Muscle layer of colon (tissue), 2 donors: ENCODE results near the gene C12orf56.
A peak's percentile ranks its signal among the peaks of the same experiment; 100 is the strongest.

Source experiments
- H3K27ac ChIP-seq: one replicate; pipeline ENCODE4 v1.7.0; 2013; ENCODE audit warnings: low read depth, mild to moderate bottlenecking, low read length, moderate library complexity
- H3K27me3 ChIP-seq, 2 donors: one replicate each; pipeline ENCODE4 v1.7.0; 2013; ENCODE audit warnings: low read length in 2 of 2, mild to moderate bottlenecking in 2 of 2; ENCODE audit not compliant: insufficient read depth in 2 of 2, control insufficient read depth in 1 of 2
- H3K36me3 ChIP-seq: one replicate; pipeline ENCODE4 v1.7.0; 2013; ENCODE audit warnings: mild to moderate bottlenecking, low read length; ENCODE audit not compliant: insufficient read depth
- H3K4me1 ChIP-seq: one replicate; pipeline ENCODE4 v1.7.0; 2013; ENCODE audit warnings: mild to moderate bottlenecking, low read length; ENCODE audit not compliant: insufficient read depth
- H3K4me3 ChIP-seq, 2 donors: one replicate each; pipeline ENCODE4 v1.7.0; 2013; ENCODE audit warnings: low read length in 2 of 2, low read depth in 1 of 2, mild to moderate bottlenecking in 1 of 2, moderate library complexity in 1 of 2
- H3K9ac ChIP-seq: one replicate; pipeline ENCODE4 v1.7.0; 2013; ENCODE audit warnings: low read length
- H3K9me3 ChIP-seq: one replicate; pipeline ENCODE4 v1.7.0; 2013; ENCODE audit warnings: mild to moderate bottlenecking, low read length
- donor health status: abdominal sarcoma.
- donor health status: Adenocarcinoma of cecum.

Gene C12orf56, protein sequence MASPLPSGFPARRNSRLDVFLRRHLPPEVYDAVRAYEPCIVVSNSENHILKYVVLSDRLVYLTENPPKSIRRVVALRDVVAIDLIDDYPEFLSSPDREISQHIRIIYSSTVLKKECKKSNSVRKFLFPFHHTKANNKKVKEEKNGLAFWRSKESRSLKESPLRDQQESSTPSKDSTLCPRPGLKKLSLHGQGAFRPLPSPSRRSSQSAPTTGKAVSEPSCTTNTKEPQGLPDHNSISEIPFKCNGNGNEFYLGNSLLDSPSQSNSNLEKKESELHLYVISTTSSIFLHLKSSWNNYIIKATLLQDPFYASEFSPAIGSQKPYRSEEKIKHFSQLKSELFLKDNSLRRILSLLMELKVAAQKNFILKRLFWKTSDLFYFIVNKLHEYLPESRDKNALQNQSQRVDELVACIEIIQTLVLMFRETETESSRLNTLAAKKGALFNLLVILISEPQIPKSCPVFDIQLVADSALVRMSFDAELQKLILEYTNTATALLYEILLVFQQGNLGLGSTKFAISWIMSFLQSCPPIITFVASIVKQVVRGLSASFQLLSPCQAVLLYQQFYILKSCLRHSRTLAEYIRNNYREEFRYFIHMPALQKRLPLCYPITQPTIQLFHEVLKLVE

DNA sequence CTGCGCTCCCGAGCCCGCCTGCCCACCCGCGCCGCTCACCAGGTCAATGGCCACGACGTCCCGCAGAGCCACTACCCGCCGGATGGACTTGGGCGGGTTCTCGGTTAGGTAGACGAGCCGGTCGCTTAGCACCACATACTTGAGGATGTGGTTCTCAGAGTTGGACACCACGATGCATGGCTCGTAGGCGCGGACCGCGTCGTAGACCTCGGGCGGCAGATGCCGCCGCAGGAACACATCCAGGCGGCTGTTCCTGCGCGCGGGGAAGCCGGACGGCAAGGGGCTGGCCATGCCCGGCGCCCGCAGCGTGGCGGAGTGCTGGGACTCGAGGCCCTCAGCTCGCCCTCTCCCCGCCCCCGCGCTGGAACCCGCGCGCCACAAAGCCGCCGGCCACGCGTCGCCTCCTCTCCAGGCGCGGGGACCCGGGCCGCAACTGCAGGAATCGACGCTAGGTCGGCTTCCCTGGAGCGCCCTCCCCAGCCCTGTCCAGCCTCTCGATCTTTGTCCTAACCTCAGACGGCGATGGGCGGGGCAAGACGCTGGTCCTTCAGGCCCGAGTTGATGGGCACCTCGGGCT, at the start of gene C12orf56:
C12orf56 (minus strand) TSS at position 484 of the 577 bp plus-strand sequence; CDS start at position 291, 193 bp downstream.
- Histone ChIP-seq H3K27ac (no peak within 1 kb of the TSS), H3K9ac (no peak within 1 kb of the TSS), H3K4me1 (no peaks in the 10 kb centered on the region)

DNA sequence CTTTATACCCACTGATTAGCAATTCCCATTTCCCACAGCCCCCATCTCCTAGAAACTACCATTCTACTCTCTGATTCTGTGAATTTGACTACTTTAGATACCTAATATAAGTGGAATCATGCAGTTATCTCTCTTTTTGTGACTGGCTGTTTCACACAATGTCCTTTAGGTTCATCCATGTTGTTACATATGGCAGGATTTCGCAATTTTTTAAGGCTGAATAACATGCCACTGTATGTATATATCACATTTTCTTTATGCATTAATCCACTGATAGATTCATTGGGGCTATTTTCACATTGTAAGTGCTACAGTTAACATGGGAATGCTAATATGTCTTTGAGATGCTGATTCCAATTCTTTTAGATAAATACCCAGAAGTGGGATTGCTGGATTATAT, 49.5 kb upstream of the C12orf56 start:
- H3K27me3 ChIP-seq: no peaks in the 10 kb centered on the region
- peaks cover 52% of the 10 kb centered on the region for H3K36me3 ChIP-seq
- no peaks in the 10 kb centered on the region for H3K9me3 ChIP-seq
- no peak overlapping the region for H3K9ac ChIP-seq
- no peak overlapping the region for H3K4me3 ChIP-seq
- no peak overlapping the region for H3K27ac ChIP-seq
- no peaks in the 10 kb centered on the region for H3K4me1 ChIP-seq

More for the DNA sequence above, at the start of gene C12orf56:
- no peaks in the 10 kb centered on the region for H3K36me3 ChIP-seq
- H3K9me3 ChIP-seq: no peaks in the 10 kb centered on the region
- H3K27me3 ChIP-seq: peaks cover 13 to 25% of the 10 kb centered on the region in 2 donors
- H3K4me3 ChIP-seq: peak within 1 kb of the TSS in 1 of 2 donors; percentile 35

DNA sequence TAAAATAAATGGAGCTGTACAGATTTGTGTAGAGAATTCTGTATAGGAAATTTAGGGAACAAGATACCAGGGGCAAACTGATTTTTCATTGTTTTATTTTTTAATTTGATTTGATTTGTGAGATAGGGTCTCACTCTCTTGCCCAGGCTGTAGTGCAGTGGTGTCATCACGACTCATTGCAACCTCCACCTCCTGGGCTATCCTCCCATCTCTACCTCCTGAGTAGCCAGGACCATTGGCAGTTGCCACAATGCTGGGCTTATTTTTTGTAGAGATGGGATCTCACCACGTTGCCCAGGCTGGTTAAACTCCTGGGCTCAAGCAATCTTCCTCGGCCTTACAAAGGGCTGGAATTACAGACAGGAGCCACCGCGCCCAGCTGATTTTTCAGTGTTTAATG, 43.4 kb upstream of the C12orf56 start:
- Histone ChIP-seq H3K9me3 (no peaks in the 10 kb centered on the region), H3K9ac (no peak overlapping the region), H3K4me1 (no peaks in the 10 kb centered on the region), H3K36me3 (peaks cover 66% of the 10 kb centered on the region), H3K27me3 (no peaks in the 10 kb centered on the region), H3K4me3 (no peak overlapping the region), H3K27ac (no peak overlapping the region)

DNA sequence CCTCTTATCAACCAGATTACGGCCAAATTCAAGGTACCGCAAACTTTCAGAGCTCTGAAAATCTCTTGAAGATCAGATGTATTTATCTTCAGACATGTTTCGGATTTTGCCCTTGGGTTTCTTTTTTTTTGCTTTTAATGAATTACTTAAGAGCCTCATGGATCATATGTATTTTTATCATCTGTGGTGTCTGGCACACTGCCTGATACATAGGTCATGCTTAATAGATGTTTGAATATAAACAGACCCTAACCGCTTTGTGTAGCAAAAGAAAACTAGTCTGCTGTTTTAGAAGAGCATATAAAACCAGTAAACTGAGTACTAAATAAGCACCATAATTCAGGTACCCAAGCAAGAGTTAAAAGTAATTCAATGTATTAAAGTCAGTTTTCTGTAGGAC, 41.2 kb upstream of the C12orf56 start:
- Histone ChIP-seq H3K9me3 (no peaks in the 10 kb centered on the region), H3K36me3 (peaks cover 64% of the 10 kb centered on the region), H3K27me3 (no peaks in the 10 kb centered on the region), H3K4me1 (no peaks in the 10 kb centered on the region), H3K4me3 (no peak overlapping the region), H3K9ac (no peak overlapping the region), H3K27ac (no peak overlapping the region)

DNA sequence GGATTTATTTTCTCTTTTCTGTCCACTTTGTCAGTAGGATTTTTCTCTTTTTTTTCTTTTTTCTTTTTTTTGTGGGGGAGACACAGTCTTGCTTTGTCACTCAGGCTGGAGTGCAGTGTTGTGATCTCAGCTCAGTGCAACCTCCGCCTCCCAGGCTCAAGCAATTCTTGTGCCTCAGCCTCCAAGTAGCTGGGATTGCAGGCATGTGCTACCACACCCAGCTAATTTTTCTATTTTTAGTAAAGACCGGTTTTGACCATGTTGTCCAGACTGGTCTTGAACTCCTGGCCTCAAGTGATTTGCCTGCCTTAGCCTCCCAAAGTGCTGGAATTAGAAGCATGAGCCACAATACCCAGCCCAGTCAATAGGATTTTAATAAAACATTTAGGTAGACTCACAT, 40.3 kb upstream of the C12orf56 start:
- Histone ChIP-seq H3K27me3 (no peaks in the 10 kb centered on the region), H3K9ac (no peak overlapping the region), H3K9me3 (no peaks in the 10 kb centered on the region), H3K27ac (no peak overlapping the region), H3K4me3 (no peak overlapping the region), H3K36me3 (peaks cover 59% of the 10 kb centered on the region), H3K4me1 (no peaks in the 10 kb centered on the region)

DNA sequence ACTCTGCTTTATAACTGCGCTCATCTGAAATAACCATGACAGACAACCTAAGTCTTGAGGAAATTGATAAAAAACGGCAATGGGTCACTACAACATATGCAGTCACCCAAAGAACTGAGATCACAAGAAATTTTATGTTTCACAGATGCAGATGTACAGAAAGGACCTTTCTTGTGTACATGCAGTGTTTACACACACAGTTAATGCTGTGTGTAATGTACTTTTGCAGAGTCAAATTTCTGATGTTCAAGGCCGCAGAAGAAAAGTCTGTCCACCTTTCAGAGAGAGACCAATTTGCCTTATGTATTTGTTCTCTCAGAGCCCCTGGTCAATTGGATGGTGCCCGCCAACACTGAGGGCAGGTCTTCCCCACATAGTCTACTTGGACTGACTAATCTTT, 38.4 kb upstream of the C12orf56 start:
- no peak overlapping the region for H3K4me3 ChIP-seq
- H3K9me3 ChIP-seq: no peaks in the 10 kb centered on the region
- H3K4me1 ChIP-seq: no peaks in the 10 kb centered on the region
- peaks cover 66% of the 10 kb centered on the region for H3K36me3 ChIP-seq
- no peak overlapping the region for H3K27ac ChIP-seq
- H3K9ac ChIP-seq: no peak overlapping the region
- no peaks in the 10 kb centered on the region for H3K27me3 ChIP-seq

DNA sequence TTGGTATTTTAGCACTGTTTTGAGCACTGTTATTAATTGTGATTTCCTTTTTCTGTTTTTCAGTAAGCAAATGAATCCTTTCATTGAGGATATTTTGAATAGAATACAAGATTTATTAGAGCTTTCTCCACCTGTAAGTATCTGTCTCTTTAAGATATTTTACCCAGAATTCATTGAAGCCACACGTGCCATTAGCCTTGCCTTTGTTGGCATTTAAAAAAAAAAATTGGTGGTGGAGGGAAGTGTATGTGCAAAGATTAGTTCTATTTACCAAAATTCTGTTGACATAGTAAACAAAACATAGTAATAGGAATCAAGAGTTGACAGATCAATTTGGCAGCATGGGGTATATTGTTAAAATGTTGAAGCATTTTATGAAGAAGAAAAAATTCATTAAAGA, 37.4 kb upstream of the C12orf56 start:
- H3K4me1 ChIP-seq: no peaks in the 10 kb centered on the region
- no peak overlapping the region for H3K9ac ChIP-seq
- no peak overlapping the region for H3K4me3 ChIP-seq
- no peaks in the 10 kb centered on the region for H3K27me3 ChIP-seq
- H3K9me3 ChIP-seq: no peaks in the 10 kb centered on the region
- H3K27ac ChIP-seq: no peak overlapping the region
- peaks cover 71% of the 10 kb centered on the region for H3K36me3 ChIP-seq

DNA sequence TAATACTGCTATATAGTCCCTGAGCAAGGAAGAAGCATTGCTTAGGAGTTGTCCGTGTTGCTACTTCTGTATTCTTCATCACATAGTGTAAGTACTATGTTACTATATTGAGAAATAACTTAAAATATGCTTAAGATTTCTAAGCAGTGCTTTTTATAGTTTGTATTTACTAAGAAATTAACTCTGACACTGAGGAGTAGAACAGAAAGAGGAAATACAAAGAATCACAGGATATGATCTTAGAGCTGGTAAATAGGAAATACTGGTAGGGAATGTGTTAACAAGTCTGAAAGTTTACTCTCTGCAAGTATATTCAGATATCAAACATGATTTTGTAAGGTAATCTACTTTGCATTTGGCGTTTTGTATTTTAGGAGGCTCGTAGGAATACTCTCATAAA, 29.1 kb upstream of the C12orf56 start:
- Histone ChIP-seq H3K4me3 (no peak overlapping the region), H3K4me1 (no peaks in the 10 kb centered on the region), H3K27me3 (no peaks in the 10 kb centered on the region), H3K9ac (no peak overlapping the region), H3K27ac (no peak overlapping the region), H3K9me3 (no peaks in the 10 kb centered on the region), H3K36me3 (peaks cover 62% of the 10 kb centered on the region)

DNA sequence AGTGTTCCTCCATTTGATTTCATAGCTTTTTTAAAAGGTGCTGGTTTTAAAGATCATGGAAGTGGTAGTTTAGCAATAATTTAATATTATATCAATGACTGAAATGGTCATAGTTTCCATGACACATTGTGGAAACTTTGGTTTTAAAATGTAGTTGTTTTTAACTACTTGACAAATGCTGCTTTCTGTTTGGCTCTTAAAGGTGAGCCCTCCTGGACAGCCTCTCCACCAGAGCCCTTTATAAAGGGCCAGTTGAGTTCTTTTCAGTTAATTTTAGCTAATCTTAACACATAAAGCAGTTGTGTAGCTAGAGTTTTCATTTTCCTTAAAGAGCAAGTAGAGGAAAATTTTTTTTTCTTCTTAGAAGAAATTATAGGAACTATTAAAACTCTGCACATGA, 27.7 kb upstream of the C12orf56 start:
- H3K9ac ChIP-seq: no peak overlapping the region
- no peak overlapping the region for H3K4me3 ChIP-seq
- no peaks in the 10 kb centered on the region for H3K9me3 ChIP-seq
- H3K4me1 ChIP-seq: no peaks in the 10 kb centered on the region
- no peaks in the 10 kb centered on the region for H3K27me3 ChIP-seq
- no peak overlapping the region for H3K27ac ChIP-seq
- peaks cover 53% of the 10 kb centered on the region for H3K36me3 ChIP-seq

DNA sequence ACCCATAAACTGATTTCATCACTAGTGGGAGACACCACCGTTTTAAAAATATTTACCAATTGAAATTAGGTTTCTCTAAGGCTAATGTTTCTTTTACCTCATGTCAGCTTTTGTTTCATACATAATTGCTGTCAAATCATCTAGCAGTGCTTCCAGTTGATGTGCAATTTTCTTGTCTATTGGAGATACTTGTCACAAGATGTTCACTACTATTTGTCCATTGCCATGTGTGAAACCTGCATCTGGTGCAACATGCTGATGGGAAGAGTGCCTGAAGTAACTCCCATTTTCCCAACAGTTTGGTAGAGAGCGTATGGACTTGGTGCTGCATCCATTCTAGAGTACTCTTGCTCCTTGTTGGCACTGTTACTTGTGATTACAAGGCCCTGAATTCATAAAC, 23.3 kb upstream of the C12orf56 start:
- H3K36me3 ChIP-seq: peaks cover 56% of the 10 kb centered on the region
- no peak overlapping the region for H3K4me3 ChIP-seq
- H3K27me3 ChIP-seq: no peaks in the 10 kb centered on the region
- H3K9ac ChIP-seq: no peak overlapping the region
- H3K9me3 ChIP-seq: no peaks in the 10 kb centered on the region
- H3K27ac ChIP-seq: no peak overlapping the region
- H3K4me1 ChIP-seq: no peaks in the 10 kb centered on the region

DNA sequence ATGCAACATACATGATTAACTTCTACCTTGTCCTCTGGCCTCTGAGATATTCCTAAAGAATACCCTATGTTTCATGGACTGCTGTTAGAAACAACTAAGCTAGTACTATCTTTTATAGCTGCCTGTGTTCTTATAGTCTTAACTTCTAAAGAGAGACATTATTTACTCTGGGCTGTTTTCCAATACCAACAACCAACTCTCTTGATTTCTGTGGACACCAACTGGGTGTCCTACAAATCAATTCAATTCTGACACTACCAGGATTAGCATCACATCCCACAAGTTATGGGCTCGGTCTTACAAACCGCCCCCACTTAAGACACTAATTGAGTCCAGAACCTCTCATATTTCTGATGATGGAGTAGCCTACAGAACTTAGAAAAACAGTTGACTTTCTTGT, 21.9 kb upstream of the C12orf56 start:
- H3K4me1 ChIP-seq: no peaks in the 10 kb centered on the region
- H3K27ac ChIP-seq: no peak overlapping the region
- H3K4me3 ChIP-seq: no peak overlapping the region
- H3K27me3 ChIP-seq: no peaks in the 10 kb centered on the region
- H3K9ac ChIP-seq: no peak overlapping the region
- H3K9me3 ChIP-seq: no peaks in the 10 kb centered on the region
- H3K36me3 ChIP-seq: peaks cover 49% of the 10 kb centered on the region
